Glomerular visceral epithelial cell (primary cell): Measurements from ENCODE around the gene KCNN1.
A peak's percentile ranks its signal among the peaks of the same experiment; 100 is the strongest.
"Not testable (repeated sequence)": the region's sequence is repeated elsewhere in the genome, so short reads cannot be mapped to it uniquely, and the experiment has no call there.

Source experiments
- DNase-seq: peaks from one replicate; pipeline ENCODE4 v3.0.0-alpha.2; 2016; ENCODE audit errors: extremely low spot score

KCNN1 gene

DNA sequence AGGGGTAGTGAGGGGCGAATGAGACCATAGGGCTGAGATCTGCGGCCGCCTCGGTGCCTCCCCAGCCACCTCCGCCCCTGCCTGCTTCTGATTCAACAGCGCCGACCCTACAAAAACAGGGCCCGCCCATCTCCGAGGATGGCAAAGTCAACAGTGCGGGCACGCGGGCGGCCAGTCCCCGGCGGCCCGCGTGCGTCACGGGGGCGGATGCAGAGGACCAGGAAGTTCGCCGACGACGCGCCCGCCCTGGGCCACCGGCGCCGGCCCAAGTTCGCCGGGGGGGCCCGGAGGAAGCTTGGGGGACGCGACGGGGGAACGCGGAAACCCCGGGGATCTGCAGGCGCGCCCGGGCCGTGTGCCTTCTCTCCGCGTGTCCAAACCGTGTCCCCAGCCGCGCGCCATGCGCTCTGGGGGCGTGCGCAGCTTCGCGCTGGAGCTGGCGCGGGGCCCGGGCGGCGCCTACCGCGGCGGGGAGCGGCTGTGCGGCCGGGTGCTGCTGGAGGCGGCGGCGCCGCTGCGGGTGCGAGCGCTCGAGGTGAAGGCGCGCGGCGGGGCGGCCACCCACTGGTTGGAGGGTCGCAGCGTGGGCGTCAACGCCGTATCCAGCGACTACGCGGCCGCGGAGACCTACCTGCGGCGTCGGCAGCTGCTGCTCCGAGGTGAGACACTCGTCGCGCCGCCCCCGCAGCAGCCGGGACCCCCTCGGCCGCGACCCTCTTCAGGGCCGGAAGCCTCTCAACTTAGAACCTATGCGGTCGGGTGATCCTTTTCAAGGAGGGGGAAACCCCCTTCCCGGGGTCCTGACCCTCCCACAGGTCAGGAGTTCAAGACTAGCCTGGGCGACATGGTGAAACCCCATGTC lies 34.2 kb downstream of the KCNN1 start:
- DNase-seq = peak; percentile 89

DNA sequence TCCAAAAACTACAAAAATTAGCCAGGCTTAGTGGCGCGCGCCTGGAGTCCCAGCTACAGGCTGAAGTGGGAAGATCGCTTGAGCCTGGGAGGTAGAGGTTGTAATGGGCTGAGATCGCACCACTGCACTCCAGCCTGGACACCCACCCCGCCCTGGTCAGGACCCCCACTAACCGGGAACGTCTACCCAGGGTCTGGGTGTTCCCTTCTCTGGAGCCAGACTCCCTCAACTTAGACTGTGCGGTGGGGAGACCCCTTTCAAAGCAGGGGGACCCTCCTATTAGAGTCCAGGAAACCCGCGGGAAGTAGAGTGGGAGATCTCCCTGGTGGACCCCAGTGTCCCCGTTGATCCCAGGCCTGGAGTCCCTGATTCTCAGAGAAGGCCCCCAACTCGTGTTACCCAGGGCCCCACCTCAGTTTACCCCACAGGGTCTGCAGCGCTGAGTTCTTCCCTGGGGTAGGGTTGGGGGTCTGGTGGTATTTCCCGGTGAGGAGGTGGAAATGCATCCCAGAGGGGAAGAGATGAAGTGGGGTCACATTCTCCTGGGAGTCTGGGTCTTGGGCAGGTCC lies 35.0 kb downstream of the KCNN1 start:
- peak; percentile 17 for DNase-seq

DNA sequence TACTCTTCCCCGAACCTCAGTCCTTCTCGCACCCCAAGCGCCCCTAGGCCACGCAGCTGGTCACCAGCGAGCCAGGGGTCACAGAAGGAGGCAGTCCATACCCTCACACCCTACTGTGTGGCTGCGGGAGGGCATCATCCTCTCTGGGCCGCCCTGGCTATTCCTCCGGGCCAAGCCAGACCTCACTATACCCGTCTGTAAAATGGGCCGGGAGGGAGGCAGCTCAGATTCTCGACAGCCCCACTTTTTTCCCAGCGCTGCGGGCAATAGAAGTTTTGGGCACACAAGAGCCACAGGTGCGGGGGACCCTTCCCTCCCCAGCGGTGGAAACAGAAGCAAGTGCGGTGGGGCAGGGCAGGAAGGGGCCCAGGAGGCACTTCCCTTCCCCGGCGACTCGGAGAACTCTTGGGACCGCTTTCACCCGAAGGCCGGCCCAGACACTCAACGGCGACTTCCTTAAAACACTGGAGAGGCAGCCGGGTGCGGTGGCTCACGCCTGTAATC lies 35.5 kb downstream of the KCNN1 start:
- no peak for DNase-seq

DNA sequence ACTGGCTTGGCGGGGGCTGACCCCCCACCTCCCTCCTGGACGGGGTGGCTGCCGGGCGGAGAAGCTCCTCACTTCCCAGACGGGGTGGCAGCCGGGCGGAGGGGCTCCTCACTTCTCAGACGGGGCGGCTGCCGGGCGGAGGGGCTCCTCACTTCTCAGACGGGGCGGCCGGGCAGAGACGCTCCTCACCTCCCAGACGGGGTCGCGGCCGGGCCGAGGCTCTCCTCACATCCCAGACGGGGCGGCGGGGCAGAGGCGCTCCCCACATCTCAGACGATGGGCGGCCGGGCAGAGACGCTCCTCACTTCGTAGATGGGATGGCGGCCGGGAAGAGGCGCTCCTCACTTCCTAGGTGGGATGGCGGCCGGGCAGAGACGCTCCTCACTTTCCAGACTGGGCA lies 38.8 kb downstream of the KCNN1 start:
- DNase-seq = not testable (repeated sequence)

DNA sequence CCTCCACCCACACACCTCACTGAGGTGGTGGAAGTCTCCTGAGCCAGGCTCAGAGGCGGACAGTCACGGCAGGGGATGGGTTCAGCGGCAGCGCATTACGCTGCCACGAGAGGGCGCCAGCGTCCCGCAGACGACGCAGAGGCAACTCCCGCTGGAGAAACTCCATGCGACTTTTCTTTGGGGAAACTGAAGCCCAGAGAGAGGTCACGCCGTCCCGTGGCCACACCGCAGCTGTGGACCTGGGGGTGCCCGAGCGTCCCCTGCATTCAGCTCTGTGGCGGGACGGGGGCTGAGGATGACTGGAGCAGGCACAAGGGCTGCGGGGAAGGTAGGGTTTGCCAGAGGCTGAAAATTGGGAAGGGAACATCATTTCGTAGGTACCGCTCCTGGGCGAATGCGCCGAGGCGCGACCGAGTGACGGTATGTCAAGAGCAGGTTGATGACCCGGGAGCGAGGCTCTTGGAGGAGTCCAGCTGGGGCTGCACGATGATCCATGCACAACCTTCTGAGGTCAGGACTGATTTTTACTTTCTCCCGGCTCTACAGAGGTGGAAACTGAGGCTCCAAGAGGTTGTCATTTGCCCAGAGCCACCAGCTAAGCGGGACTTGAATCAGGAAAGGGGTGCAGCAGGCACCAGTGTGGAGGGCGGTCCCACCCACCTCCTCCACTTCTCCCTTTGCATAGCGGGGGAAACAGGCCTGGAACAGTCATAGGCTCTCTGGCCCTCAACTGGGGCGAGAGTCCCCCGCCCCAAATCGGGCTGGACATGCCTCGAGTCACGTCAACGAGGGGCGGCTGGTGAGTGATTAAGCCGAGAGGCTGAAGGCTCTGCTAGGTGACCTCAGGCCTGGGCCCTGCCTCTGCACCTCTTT lies 40.4 kb downstream of the KCNN1 start:
- peak; percentile 83 for DNase-seq

DNA sequence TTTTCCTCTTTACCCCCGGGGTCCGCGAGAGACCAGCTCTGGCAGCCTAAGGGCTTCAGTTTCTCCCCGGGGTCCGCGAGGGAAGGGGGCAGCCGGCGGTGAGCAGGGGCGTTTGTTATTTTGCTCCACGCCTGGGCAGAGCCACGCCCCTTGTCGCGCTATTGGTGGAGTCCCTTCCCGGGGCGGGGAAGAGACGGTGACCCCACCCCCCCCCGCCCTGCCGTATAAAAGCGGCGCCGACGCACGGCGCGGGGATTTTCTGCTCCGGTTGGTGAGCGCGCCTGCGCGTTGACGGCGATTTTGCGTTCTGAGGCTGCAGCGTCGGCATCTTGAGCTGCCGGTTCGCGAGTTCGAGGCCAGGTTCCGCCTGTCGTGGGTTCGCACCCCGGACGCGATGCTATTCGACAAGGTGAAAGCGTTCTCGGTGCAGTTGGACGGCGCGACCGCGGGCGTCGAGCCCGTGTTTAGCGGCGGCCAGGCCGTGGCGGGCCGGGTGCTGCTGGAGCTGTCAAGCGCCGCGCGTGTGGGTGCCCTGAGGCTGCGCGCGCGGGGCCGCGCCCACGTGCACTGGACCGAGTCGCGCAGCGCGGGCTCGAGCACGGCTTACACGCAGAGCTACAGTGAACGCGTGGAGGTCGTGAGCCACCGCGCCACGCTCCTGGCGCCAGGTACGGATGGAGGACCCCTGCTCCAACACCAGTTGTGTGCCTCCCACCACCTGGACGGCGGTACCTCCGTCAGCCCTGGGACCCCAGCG lies 41.2 kb downstream of the KCNN1 start, which contains the start of gene ARRDC2:
ARRDC2 (plus strand) TSS at position 254 of the 757 bp plus-strand sequence; CDS start at position 395, 141 bp downstream.
- DNase-seq = peak; percentile 90

DNA sequence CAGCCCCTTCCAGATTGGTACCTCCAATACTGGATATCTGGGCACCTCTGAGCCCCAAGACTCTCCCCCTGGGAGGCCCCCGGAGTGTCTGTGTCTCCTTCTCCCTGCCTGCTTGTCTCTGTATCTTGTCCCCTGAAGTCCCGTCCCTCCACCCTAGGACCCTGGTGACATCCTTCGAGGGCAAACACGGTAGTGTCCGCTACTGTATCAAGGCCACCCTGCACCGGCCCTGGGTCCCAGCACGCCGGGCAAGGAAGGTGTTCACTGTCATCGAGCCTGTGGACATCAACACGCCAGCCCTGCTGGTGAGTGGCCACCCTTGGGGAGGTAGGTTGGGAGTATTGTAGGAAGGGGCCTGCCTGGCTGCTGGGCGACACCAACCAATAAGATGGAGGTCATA lies 41.9 kb downstream of the KCNN1 start:
- DNase-seq = no peak

DNA sequence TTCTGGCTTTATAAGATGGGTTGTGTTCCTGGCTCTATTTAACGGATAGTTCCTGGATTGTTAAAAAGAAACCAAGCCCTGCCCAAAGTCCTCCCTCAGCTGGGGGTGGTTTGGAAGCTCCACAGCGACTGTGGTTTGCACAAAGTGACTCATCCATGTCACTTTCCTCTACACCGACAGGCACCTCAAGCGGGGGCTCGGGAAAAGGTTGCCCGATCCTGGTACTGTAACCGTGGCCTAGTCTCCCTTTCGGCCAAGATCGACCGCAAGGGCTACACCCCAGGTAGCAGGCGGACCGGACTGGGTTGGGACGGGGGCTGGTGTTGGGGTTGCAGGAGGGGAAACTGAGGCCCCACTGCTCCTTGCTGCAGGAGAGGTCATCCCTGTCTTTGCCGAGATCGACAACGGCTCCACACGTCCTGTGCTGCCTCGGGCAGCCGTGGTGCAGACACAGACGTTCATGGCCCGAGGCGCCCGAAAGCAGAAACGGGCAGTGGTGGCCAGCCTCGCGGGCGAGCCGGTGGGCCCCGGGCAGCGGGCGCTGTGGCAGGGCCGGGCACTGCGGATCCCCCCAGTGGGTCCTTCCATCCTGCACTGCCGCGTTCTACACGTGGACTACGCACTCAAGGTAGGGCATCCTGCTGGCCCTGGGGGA lies 42.6 kb downstream of the KCNN1 start:
- peak; percentile 70 for DNase-seq

DNA sequence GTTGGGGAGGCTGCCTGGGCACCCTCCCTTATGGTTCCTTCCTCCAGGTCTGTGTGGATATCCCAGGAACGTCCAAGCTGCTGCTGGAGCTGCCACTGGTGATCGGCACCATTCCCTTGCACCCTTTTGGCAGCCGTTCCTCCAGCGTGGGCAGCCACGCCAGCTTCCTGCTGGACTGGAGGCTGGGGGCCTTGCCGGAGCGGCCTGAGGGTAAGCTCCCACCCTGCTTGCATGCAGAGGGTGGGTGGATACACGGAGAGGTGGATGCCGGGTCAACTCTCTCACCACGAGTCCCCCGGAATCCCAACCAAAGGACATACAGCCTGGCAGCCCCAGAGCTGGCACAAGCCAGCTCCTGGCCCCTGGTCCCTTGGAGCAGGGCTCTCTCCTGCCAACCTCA lies 43.2 kb downstream of the KCNN1 start:
- DNase-seq = no peak

DNA sequence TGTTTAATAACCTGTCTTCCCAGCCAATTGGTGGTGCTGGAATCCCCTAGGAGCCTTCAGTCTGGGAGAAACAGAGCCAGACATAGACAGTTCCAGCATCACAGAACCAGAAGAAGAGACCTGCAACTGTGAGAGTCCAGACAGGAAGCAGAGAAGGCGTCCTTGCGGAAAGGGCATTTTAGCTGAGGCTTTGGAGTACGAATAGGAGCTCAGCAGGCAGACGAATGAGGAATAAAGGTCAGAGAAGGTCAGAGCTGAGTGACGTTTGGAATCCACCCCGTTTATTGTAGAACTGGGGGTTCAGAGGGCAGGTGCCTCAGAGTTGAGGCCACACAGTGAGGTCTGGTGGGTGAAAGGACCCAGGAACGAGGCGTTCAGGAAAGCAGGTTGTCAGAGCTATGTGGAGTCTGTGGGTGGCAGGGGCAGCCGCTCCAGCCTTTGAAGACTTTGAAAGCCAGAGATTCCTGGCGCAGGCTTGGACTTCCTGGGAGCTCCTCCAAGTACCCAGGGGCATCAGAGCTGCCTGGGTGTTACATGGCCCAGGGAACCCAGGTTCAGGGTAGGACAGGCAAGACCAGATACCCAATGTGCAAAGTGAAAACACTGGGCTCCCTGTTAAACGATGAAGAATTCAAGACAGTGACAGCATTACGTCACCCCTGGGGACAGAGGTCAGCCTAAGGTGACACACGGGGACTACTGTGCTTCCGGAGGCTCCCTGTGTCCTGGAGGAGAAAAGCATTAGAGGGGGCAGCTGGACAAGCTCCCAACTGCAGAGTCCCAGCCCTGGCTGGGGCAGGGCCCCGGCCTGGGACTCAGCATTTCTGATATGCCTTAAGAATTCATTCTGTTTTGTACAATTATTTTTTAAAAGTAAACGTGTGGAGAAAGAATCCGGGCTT lies 46.6 kb downstream of the KCNN1 start:
- DNase-seq = no peak

DNA sequence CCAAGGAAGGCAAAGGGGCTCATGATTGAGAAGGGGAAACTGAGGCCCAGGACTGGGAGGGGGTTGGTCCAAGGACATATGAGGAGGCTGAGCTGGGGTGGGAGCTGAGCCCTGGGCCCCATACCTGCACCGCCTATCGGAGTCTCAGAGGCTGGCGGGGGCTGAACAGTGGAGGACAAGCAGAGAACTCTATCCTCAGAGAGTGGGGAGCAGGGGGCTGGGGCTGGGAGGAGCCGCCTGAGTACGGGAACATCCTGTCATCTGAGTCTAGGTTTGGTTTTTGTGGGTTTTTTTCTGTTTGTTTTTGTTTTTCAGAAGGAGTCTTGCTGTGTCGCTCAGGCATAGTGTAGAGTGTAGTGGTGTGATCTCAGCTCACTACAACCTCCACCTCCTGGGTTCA lies 47.3 kb downstream of the KCNN1 start:
- no peak for DNase-seq

DNA sequence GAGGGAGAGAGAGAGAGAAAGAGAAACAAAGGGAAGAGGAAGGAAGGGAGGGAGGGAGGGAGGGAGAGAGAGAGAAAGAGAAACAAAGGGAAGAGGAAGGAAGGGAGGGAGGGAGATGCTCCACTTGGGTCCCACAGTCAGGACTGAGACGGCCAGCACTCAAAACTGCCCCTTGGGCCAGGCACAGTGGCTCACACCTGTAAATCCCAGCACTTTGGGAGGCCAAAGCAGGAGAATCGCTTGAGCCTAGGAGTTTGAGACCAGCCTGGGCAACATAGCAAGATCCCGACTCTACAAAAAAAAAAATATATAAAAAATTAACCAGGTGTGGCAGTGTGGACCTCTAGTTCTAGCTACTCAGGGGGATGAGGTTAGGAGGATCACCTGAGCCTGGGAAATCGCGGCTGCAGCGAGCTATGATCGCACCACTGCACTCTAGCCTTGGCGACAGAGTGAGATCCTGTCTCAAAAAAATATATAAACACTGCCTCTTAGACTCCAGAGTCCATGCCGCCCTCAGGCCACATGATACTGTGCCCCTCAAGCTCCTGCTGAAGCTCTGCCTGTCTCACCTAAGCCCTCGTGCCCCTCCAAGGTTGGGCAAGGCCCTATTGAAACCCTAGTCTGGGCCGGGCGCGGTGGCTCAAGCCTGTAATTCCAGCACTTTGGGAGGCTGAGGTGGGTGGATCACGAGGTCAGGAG lies 49.5 kb downstream of the KCNN1 start:
- no peak for DNase-seq

DNA sequence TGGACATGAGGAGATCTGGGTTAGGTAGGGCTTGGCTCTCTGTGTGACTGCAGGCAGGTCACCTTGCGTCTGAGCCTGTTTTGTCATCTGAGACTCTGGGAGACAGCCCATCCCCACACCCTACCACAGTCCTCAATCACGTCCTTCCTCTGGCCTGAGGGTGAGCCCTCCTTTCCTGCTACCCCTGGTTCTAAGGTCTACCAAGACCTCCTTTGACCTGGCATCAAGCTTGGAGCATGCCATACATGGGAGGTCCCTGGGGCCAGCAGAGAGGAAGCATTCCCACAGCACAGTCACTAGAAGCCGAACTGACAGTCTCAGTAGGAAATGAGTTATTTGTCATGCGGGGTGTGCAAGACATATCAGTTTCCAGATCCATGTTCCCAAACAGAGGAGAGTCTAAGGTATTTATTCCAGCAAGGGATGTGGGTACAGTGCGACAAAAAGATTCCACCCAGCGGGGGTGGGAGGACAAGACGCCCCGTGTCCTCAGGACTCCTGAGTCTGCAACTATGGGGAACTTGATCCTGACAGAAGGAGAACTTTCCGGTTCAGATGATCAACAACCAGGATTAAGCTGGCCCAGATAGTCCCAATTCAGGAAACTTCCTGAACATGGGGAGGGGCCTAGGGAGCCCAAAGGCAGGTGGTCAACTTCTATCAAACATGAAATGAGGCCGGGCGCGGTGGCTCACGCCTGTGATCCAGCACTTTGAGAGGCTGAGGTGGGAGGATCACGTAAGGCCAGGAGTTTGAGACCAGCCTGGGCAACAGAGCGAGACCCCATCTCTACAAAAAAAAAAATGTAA lies 50.6 kb downstream of the KCNN1 start:
- DNase-seq = no peak

DNA sequence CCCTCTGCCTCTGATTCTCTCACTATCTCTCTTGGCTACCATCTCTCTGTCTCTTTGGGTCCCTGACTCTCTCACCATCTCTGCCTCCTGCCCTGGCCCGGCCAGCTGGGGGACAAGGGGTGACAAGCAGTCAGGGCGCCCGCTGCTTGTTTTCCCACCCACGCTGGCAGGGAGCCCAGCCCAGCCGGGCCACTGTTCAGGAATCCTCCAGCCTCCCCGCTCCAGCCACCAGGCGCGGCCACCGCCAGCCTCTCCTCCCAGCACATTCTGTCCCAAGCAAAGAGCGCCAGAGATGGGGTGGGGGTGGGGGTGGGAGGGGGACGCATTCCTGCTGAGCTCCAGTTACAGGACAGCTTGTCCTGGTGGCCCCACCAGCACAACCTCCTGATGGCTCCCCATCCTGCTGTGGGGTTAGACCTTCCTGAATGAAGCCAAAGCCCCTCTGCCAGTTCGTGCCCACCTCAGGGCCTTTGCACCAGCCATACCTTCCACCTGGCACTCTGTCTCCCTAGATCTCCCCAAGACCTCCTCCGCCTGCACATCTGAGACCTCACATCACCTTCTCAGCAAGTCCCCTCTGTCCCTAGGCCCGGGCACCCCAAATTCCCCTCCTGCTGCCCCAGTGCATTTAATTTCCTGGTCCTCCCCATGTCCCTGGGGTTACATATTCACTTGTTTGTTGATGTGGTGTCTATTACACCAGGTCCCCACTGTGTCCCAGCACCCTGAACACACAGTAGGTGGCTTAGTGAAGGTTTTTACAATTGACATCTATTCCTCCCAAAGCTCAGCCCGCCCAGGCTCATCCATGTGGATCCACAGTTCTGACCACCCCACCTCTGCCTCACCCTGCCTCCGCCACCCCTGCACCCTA lies 53.5 kb downstream of the KCNN1 start:
- DNase-seq = peak; percentile 54

DNA sequence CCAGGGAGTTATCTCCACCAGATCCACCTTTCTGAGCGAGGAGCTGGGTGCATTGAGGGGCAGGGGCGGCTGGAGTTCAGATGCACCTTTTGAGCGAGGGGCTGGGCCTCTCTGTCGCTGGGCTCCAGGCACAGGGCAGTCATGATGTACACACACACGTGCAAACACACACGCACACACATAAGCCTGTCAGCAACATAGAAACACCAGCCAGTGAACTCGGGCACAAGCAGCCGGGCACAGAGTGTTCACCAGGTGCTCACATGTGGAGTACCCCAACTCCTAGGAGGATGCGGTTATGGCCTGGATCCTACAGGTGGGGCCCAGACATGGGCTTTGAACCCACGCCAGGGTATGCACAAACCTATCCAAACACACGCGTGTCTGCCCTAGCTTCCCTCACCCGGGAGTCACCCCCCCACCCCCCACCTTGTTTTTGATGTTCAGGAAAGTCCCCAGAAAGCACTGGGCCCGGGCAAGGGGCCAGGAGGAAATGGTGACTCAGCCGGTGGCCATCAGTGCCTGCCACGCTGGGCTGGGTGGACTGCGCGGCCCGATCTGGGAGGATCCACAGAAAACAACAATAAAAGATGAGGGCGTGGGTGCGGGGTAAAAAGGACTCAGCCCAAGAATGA lies 54.3 kb downstream of the KCNN1 start:
- peak; percentile 94 for DNase-seq

DNA sequence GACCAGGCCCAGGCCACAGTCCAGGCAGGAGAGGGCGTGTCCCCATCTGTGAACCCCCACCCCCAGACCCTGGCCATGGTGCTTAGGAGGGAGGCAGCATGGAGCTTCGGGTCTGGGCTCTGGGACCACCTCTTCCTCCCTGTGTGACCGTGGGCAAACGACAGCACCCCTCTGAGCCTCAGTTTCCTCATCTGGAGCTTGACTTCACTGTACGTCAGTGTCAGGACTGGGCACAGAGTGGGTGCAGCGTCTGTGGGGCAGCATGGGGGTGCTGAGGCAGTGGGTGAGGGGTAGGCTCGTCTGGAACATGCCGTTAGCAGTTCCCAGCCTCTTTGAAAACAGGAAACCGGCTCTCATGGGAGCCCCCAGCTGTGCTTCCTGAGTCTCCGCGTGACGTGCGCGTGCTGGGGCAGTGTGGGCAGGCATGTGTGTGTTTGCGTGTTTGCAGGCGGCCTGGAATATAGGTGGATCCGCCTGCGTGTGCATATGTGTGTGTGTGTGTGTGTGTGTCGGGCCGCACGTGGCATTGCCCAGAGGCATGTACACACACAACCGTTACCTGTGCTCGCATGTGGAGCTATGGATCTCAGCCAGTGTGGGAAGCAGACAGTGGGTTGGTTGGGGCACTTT lies 56.8 kb downstream of the KCNN1 start:
- DNase-seq = no peak
